Left lobe of liver (tissue), 2 donors: Measurements from ENCODE around the gene DLEC1. TPM values are rescaled to one million over a fixed set of nuclear protein-coding genes. Genes with fewer than 3 reads are reported as not detected.

Experiments used
- ATAC-seq: fragments of 200-7000 bp; cut with Tn5 transposase; one replicate; pipeline ENCODE4 v1.9.1; 2020; ENCODE audit warnings: mild to moderate bottlenecking, moderate library complexity
- DNase-seq: peaks from one replicate; pipeline ENCODE4 v3.0.0-alpha.2; 2020; ENCODE audit warnings: low spot score
- total RNA-seq: library from RNA; stranded (reverse); gene quantifications from one replicate; pipeline ENCODE4 v1.2.1, GENCODE V29; 2021
- donor health status: DM: no; HTN: no; CAD: no; lungs with moderate emphysema.
- donor health status: DM: no; HTN: yes; CAD: no.

The DLEC1 gene
- total RNA-seq, 1 donor from 2014 or later: 0.05 TPM

GRCh38 chr3:38171622-38172021 is 132.6 kb downstream of the DLEC1 start:
- no peak for DNase-seq
- no peak for ATAC-seq

Other genes with a start within 250 kb of the DLEC1 start
- 22.1 TPM for gene CTDSPL, start 177.3 kb upstream of the DLEC1 start, total RNA-seq
- 0.48 TPM for gene VILL, start 48.4 kb upstream of the DLEC1 start, total RNA-seq
- gene PLCD1, start 9.6 kb upstream of the DLEC1 start, total RNA-seq: 11.3 TPM
- gene ACAA1, start 97.9 kb downstream of the DLEC1 start, total RNA-seq: 479 TPM
- 37.5 TPM for gene MYD88, start 99.5 kb downstream of the DLEC1 start, total RNA-seq
- gene OXSR1, start 126.3 kb downstream of the DLEC1 start, total RNA-seq: 12.1 TPM
- gene SLC22A13, start 226.6 kb downstream of the DLEC1 start, total RNA-seq: 0.50 TPM
- not detected for gene SLC22A14, start 243.1 kb downstream of the DLEC1 start, total RNA-seq